Measurements from ENCODE around the gene GRIN2D.

GRIN2D gene

DNA sequence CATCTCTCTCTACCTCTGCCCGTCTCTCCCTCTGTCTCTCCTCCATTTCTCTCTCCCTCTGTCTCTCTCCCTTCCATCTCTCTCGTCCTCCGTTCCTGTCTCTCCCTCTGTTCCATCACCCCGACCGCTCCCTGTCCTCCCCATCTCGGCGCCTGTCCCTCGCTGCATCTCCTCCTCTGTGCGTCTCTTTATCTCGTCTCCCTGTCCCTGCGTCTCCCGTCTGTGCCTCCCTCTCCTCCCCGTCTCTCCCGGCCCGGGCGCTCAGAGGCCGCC is 4.6 kb downstream of the GRIN2D start:
- DNase-seq (ENCODE audit: low read depth), result no peak

- DNase-seq (ENCODE audit: low read depth), result peak; percentile 74
Measured at GRCh38 chr19:48398375-48399235, 5.1 kb downstream of the GRIN2D start.

GRCh38 chr19:48400018-48400742 is 6.7 kb downstream of the GRIN2D start:
- DNase-seq (ENCODE audit: low read depth), result no peak

DNA sequence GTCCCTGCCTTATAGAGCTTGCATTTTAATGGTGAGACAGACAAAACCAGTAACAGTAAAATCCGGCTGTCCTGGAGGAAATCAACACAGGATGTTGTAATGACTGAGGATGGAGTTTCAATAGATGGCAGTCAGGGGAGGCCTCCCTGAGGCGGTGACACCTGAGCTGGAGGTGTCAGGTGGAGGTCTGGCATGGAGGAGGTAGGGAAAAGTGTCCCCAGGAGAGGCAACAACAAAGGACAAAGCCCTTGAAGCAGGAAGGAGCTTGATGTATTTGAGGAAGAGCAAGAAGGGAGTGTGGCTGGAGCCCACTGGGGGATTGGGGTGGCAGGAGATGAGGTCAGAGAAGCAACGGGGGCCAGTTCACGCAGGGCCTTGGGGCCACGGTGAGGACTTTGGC is 7.8 kb downstream of the GRIN2D start:
- DNase-seq (ENCODE audit: low read depth), result no peak

DNA sequence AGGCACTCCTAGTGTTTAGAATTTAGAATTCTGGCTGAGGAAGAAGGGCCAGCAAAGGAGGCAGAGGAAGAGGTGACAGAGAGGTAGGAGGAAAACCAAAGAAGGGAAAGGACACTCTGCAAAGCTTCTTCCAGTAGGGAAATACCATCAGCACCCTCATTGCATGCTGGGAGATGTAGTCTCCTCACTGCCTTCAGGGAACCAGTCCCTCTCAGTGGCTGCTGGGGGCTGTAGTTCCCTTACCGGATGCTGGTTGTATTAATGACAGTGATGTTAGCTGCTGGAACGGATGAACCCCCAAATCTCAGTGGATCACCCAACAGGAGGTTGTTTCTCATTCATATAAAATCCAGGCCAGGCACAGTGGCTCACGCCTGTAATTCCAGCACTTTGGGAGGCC is 10.1 kb downstream of the GRIN2D start:
- DNase-seq (ENCODE audit: low read depth), result no peak

DNA sequence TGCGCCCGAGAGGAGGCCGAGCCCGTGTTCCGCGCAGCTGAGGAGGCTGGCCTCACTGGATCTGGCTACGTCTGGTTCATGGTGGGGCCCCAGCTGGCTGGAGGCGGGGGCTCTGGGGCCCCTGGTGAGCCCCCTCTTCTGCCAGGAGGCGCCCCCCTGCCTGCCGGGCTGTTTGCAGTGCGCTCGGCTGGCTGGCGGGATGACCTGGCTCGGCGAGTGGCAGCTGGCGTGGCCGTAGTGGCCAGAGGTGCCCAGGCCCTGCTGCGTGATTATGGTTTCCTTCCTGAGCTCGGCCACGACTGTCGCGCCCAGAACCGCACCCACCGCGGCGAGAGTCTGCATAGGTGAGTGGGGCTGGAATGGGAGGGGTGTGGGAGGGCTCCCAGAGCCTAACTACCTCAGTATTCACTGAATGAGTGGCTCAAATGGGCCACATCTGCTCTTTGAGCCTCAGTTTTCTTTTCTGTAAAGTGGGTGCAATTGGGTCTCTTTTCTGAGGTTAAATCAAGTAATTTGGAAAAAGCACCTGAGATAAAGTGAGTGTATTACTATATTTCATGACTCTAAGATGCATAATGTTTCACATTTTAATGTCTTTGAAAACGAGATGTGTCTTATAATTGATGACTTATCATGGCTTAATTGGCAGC is 11.7 kb downstream of the GRIN2D start:
- DNase-seq (ENCODE audit: low read depth), result no peak

DNA sequence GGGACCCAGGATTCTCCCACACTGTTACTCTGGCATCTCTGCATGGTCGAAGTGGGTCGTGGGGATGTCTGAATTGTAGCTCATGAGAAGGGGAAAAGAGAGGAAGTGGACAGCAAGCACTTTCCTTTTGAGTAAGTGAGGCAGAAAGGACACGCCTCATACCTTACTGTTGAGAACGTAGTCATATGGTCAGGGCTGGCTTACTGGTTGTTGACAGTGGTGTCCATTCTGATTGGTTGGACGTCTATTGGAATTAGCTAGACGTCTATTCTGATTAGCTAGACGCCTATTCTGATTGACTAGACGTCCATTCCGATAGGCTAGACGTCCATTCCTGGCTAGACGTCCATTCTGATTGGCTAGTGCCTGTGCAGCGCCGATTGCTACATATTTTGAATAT is 12.4 kb downstream of the GRIN2D start:
- DNase-seq (ENCODE audit: low read depth), result no peak

DNA sequence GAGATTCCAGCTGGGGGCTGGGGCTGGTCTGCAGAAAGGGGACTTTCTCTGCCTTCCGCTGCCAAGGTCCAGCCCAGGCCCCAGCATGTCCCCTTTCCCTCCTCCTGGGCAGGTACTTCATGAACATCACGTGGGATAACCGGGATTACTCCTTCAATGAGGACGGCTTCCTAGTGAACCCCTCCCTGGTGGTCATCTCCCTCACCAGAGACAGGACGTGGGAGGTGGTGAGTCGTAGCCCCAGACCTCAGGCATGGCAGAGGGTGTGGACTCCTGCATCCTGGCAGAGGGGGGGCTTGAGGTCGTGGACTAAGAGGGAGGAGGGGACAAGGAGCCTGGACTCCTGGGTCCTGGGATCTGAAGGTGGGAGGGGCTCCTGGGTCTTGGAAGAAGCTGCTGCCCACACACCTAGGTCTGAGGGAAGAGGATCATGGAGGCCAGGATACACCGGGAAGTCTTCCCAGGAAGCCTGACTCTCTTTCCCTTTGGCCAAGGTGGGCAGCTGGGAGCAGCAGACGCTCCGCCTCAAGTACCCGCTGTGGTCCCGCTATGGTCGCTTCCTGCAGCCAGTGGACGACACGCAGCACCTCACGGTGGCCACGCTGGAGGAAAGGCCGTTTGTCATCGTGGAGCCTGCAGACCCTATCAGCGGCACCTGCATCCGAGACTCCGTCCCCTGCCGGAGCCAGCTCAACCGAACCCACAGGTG is 20.6 kb downstream of the GRIN2D start:
- no peak for DNase-seq (ENCODE audit: low read depth)

GRCh38 chr19:48415395-48415794 is 21.9 kb downstream of the GRIN2D start:
- peak; percentile 69 for DNase-seq (ENCODE audit: low read depth)

GRCh38 chr19:48415806-48416221 is 22.3 kb downstream of the GRIN2D start:
- no peak for DNase-seq (ENCODE audit: low read depth)

- no peak for DNase-seq (ENCODE audit: low read depth)
Measured at GRCh38 chr19:48417421-48417820, 24.0 kb downstream of the GRIN2D start.

GRCh38 chr19:48418317-48419064 is 25.0 kb downstream of the GRIN2D start:
- no peak for DNase-seq (ENCODE audit: low read depth)

GRCh38 chr19:48419158-48419920 is 25.9 kb downstream of the GRIN2D start:
- peak; percentile 61 for DNase-seq (ENCODE audit: low read depth)

DNA sequence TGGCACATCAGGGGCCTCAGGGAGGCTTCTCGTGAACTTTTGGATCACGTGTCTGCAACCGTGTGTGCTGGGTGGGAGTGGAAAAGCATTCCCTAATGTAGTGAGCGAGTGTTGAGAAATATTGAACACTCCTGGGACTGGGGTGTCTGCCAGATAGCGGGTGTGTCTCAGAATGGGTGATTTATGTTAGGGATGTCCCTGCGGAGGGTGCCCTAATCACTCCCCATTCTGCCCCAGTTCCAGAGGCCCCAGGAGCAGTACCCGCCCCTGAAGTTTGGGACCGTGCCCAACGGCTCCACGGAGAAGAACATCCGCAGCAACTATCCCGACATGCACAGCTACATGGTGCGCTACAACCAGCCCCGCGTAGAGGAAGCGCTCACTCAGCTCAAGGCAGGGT is 28.1 kb downstream of the GRIN2D start:
- no peak for DNase-seq (ENCODE audit: low read depth)

GRCh38 chr19:48424694-48425219 is 31.3 kb downstream of the GRIN2D start:
- DNase-seq (ENCODE audit: low read depth), result no peak

- DNase-seq (ENCODE audit: low read depth), result no peak
Measured at GRCh38 chr19:48428670-48429069, 35.2 kb downstream of the GRIN2D start.

- no peak for DNase-seq (ENCODE audit: low read depth)
Measured at GRCh38 chr19:48433337-48433736, 39.9 kb downstream of the GRIN2D start.

- no peak for DNase-seq (ENCODE audit: low read depth)
Measured at GRCh38 chr19:48436586-48436985, 43.1 kb downstream of the GRIN2D start.

GRCh38 chr19:48441360-48442050 is 48.0 kb downstream of the GRIN2D start:
- DNase-seq (ENCODE audit: low read depth), result no peak

All from T follicular helper cell (primary cell).